ENCODE data around the gene MCF2L.

MCF2L gene

GRCh38 chr13:113091211-113091771 is 122.3 kb downstream of the MCF2L start:
- no peak overlapping the region for H3K4me3 ChIP-seq (ENCODE audit: low read depth, low read length)
- no peak for TF ChIP-seq CTCF (IDR thresholded peaks at IDR 0.05; ENCODE audit: low read depth, low read length)

GRCh38 chr13:113091891-113092775 is 123.1 kb downstream of the MCF2L start:
- TF ChIP-seq CTCF (IDR thresholded peaks at IDR 0.05; ENCODE audit: low read depth, low read length): no peak
- H3K4me3 ChIP-seq (ENCODE audit: low read depth, low read length): no peak overlapping the region

- TF ChIP-seq CTCF (IDR thresholded peaks at IDR 0.05; ENCODE audit: low read depth, low read length): no peak
- H3K4me3 ChIP-seq (ENCODE audit: low read depth, low read length): no peak overlapping the region
Observed at GRCh38 chr13:113092776-113093579, 124.0 kb downstream of the MCF2L start.

- TF ChIP-seq CTCF (IDR thresholded peaks at IDR 0.05; ENCODE audit: low read depth, low read length): no peak
Observed at GRCh38 chr13:113093580-113094409, 124.8 kb downstream of the MCF2L start.

GRCh38 chr13:113094410-113094800 is 125.4 kb downstream of the MCF2L start:
- no peak overlapping the region for H3K4me3 ChIP-seq (ENCODE audit: low read depth, low read length)
- TF ChIP-seq CTCF (IDR thresholded peaks at IDR 0.05; ENCODE audit: low read depth, low read length): no peak

More at GRCh38 chr13:113093580-113094409, 124.8 kb downstream of the MCF2L start:
- H3K4me3 ChIP-seq (ENCODE audit: low read depth, low read length): no peak overlapping the region

- H3K4me3 ChIP-seq (ENCODE audit: low read depth, low read length): no peak overlapping the region
- TF ChIP-seq CTCF (IDR thresholded peaks at IDR 0.05; ENCODE audit: low read depth, low read length): no peak
Observed at GRCh38 chr13:113095146-113096051, 126.4 kb downstream of the MCF2L start.
